ENCODE results near the gene CANX. TPM values are rescaled to one million over a fixed set of nuclear protein-coding genes. Genes with fewer than 3 reads are reported as not detected.
"Not testable (repeated sequence)": the region's sequence is repeated elsewhere in the genome, so short reads cannot be mapped to it uniquely, and the experiment has no call there.

The CANX gene
- polyA plus RNA-seq, 2 of the 4 experiments (the other 2 are of a cell fraction): 433 to 1,000 TPM

- H3K9me3 ChIP-seq; ATAC-seq; CTCF ChIA-PET; FAIRE-seq; DNase-seq (ENCODE audit: low read depth in 1 of 2, low spot score in 1 of 2): not testable (repeated sequence)
- peak; percentile 16; the same call in 1 of the 2 replicates for TF ChIP-seq RARB (CRISPR knock-in tag; IDR thresholded peaks at IDR 0.05)
- Histone ChIP-seq H3K4me3 (peak overlapping the region; percentile 61), H3K4me2 (peak overlapping the region; percentile 76), H3K27ac (peak overlapping the region; percentile 95 to 97), H3K4me1 (peaks cover 12% of the 10 kb centered on the region; the same call in 1 of the 3 replicates)
- POLR2A ChIA-PET: interaction anchor here (0.9 to 1.8 kb wide), 2 partner anchors 69 to 74 kb away, joined by 3 to 13 read pairs; partner anchors contain the start of gene HNRNPH1
- 91% methylated on average over 15 of the region's 15 CpGs for WGBS (ENCODE audit: missing lambda C conversion rate)
These were observed 1.2 kb upstream of the CANX start for GRCh38 chr5:179697543-179697942.

- peak; percentile 99 for DNase-seq (ENCODE audit: low read depth in 1 of 2, low spot score in 1 of 2)
- WGBS (ENCODE audit: missing lambda C conversion rate): 2% methylated on average over 56 of the region's 72 CpGs
- Histone ChIP-seq H3K27ac (peak overlapping the region; percentile 98), H3K4me2 (peak overlapping the region; percentile 76), H3K9me3 (no peaks in the 10 kb centered on the region), H3K4me3 (peak overlapping the region; percentile 97), H3K4me1 (peaks cover 12% of the 10 kb centered on the region; the same call in 1 of the 3 replicates)
- peak; percentile 95 for ATAC-seq
- CTCF ChIA-PET: no interaction called here
- POLR2A ChIA-PET: interaction anchor here (1.8 kb wide), 1 partner anchor 75 kb away, joined by 13 read pairs; the partner anchor contains the start of gene HNRNPH1
- FAIRE-seq: no peak
- TF ChIP-seq SREBF2 (IDR thresholded peaks at IDR 0.05) (no peak), PBX3 (IDR thresholded peaks at IDR 0.05) (peak; percentile 98), HOXB13 (CRISPR knock-in tag; IDR thresholded peaks at IDR 0.05; ENCODE audit: low read depth) (no peak), BHLHE40 (IDR thresholded peaks at IDR 0.05; ENCODE audit: low read depth, low read length) (no peak), HOXA7 (CRISPR knock-in tag; IDR thresholded peaks at IDR 0.05) (peak; percentile 56; the same call in 1 of the 2 replicates), HEYL (CRISPR knock-in tag; IDR thresholded peaks at IDR 0.05) (no peak), ZFP36 (IDR thresholded peaks at IDR 0.05; ENCODE audit: borderline replicate concordance, partially characterized antibody) (no peak), JUN (IDR thresholded peaks at IDR 0.05) (peak in 1 of 2 experiments; percentile 93; a peak in 2 of 5 replicates), TFCP2L1 (CRISPR knock-in tag; IDR thresholded peaks at IDR 0.05) (peak; percentile 85; the same call in 1 of the 2 replicates), CHD2 (IDR thresholded peaks at IDR 0.05; ENCODE audit: low read length, partially characterized antibody) (no peak), CBX8 (IDR thresholded peaks at IDR 0.05) (no peak), BCL3 (IDR thresholded peaks at IDR 0.05) (peak; percentile 2; the same call in 1 of the 3 replicates), E2F6 (IDR thresholded peaks at IDR 0.05; ENCODE audit: borderline replicate concordance, low read depth) (0 out of 2 replicates have a peak, but pooled peaks have one; percentile 31), ELK1 (IDR thresholded peaks at IDR 0.05; ENCODE audit: low read depth, low read length) (no peak), MAFK (IDR thresholded peaks at IDR 0.05; ENCODE audit: partially characterized antibody) (peak; percentile 86), HOXB5 (CRISPR knock-in tag; IDR thresholded peaks at IDR 0.05) (peak; percentile 47; the same call in 1 of the 2 replicates), HMGXB4 (CRISPR knock-in tag; IDR thresholded peaks at IDR 0.05; ENCODE audit: borderline replicate concordance) (no peak), KDM1A (IDR thresholded peaks at IDR 0.05; ENCODE audit: low read depth) (no peak), POLR2A (IDR thresholded peaks at IDR 0.05; ENCODE audit: low read length) (peak; percentile 93), NFE2L2 (conservative IDR thresholded peaks at IDR 0.05; ENCODE audit: low read length) (0 out of 2 replicates have a peak, but pooled peaks have one; percentile 13), FOSL2 (IDR thresholded peaks at IDR 0.05) (no peak), FOSL2 (CRISPR knock-in tag; IDR thresholded peaks at IDR 0.05) (0 out of 2 replicates have a peak, but pooled peaks have one; percentile 19), KDM5A (IDR thresholded peaks at IDR 0.05) (0 out of 2 replicates have a peak, but pooled peaks have one; percentile 28), TP53 (CRISPR knock-in tag; IDR thresholded peaks at IDR 0.05) (peak; percentile 68), MAX (IDR thresholded peaks at IDR 0.05) (peak; percentile 50; the same call in 1 of the 2 replicates), NR3C1 (IDR thresholded peaks at IDR 0.05) (no peak), PHF8 (IDR thresholded peaks at IDR 0.05; ENCODE audit: borderline replicate concordance, low read depth) (peak; percentile 89; the same call in 1 of the 2 replicates), EP300 (IDR thresholded peaks at IDR 0.05) (no peak), FOSB (CRISPR knock-in tag; IDR thresholded peaks at IDR 0.05) (peak; percentile 24; the same call in 1 of the 2 replicates)
- TF ChIP-seq, protein P1, sequence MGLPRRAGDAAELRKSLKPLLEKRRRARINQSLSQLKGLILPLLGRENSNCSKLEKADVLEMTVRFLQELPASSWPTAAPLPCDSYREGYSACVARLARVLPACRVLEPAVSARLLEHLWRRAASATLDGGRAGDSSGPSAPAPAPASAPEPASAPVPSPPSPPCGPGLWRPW (IDR thresholded peaks at IDR 0.05): no peak
These were observed 503 bp upstream of the CANX start for GRCh38 chr5:179697993-179698934.
